ENCODE measurements around the gene IL3. TPM values are rescaled to one million over a fixed set of nuclear protein-coding genes. Genes with fewer than 3 reads are reported as not detected.

IL3 gene
- not detected for total RNA-seq

- Histone ChIP-seq H3K4me3 (no peak within 1 kb of the TSS), H3K27ac (no peak within 1 kb of the TSS), H3K9me3 (no peaks in the 10 kb centered on the region), H3K27me3 (no peaks in the 10 kb centered on the region), H3K4me1 (no peaks in the 10 kb centered on the region), H3K36me3 (no peaks in the 10 kb centered on the region)
- no peak for TF ChIP-seq POLR2A (IDR thresholded peaks at IDR 0.05)
- no peak for TF ChIP-seq CTCF (IDR thresholded peaks at IDR 0.05 in 4 of 5, conservative IDR thresholded peaks at IDR 0.05 in 1 of 5)
- ATAC-seq, result no peak
- intact Hi-C loops (cut with DNase I; ENCODE audit: low total_unique reads), result loop anchor here (5.0 kb wide), 2 partner anchors 48 to 248 kb away; partner anchors contain the start of gene ACSL6
- no peak for DNase-seq
- in situ Hi-C loops (cut with MboI; ENCODE audit: low sequenced_read_pairs in 4 of 4), result loop anchor here in 1 of 4 donors (10.0 kb wide), 1 partner anchor 466 kb away; no protein-coding TSS in a partner anchor
Measured at GRCh38 chr5:132060501-132061161, at the start of gene IL3. Gene IL3 (plus strand): TSS chr5:132060655. CDS start chr5:132060707, 52 bp downstream.

GRCh38 chr5:132010989-132011621 is 49.4 kb upstream of the IL3 start:
- Histone ChIP-seq H3K27ac (peak overlapping the region in 3 of 4 donors; percentile 45 to 50 (median 49)), H3K27me3 (no peaks in the 10 kb centered on the region), H3K9me3 (no peaks in the 10 kb centered on the region), H3K4me1 (peaks cover 27 to 30% of the 10 kb centered on the region in 2 donors), H3K36me3 (no peaks in the 10 kb centered on the region), H3K4me3 (peak overlapping the region; percentile 55 to 85 (median 60))
- intact Hi-C loops (cut with DNase I; ENCODE audit: low total_unique reads), result loop anchor here (5.0 kb wide), 1 partner anchor 51 kb away; the partner anchor contains the start of gene IL3
- no peak for TF ChIP-seq CTCF (IDR thresholded peaks at IDR 0.05 in 4 of 5, conservative IDR thresholded peaks at IDR 0.05 in 1 of 5)
- TF ChIP-seq POLR2A (IDR thresholded peaks at IDR 0.05), result no peak
- ATAC-seq, result peak in 1 of 2 donors; percentile 2
- DNase-seq, result peak; percentile 5 to 12
- in situ Hi-C loops (cut with MboI; ENCODE audit: low sequenced_read_pairs in 4 of 4), result no loop called here

DNA sequence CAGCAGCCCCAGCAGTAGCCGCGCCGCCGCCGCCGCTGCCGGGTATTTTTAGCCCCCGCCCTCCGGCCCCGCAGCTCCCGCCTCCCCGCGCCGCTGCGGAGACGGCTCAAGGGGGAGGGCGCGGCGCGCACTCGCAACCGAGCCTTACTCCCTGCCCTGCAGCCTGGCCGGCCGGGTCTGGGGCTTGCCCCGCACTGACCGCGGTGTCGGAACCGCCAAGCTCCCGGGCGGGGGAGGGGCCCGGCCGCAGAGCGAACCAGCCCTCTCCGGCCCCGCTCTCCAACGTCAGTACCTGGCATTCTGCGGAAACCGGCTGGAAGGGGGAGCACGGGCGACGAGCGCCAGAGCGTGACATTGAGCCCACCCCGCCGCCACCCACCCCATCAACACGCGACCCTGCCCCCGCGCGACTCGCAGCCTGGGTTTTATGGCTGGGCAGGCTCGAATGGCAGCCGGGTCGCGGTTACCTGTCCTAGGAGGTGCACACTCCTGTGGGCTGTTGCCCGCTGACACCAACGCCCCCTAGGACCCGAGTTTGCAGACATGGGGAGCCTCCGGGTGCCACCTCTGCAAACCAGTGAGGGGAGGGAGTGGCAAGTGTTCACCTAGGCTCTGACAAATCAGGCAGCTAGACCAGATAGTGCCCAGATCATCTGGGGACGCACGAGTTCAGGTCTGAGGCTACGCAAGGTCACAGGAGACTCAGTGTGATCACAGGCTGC is 48.7 kb upstream of the IL3 start, which contains the start of gene ACSL6:
ACSL6 (minus strand) TSS at position 37 of the 722 bp plus-strand sequence. CDS start 105 bp downstream, outside the sequence.
- Histone ChIP-seq H3K4me1 (peaks cover 27 to 30% of the 10 kb centered on the region in 2 donors), H3K27me3 (no peaks in the 10 kb centered on the region), H3K9me3 (no peaks in the 10 kb centered on the region), H3K27ac (peak within 1 kb of the TSS; percentile 17 to 50 (median 47)), H3K4me3 (peak within 1 kb of the TSS; percentile 55 to 85 (median 60)), H3K36me3 (no peaks in the 10 kb centered on the region)
- in situ Hi-C loops (cut with MboI; ENCODE audit: low sequenced_read_pairs in 4 of 4) (no loop called here), intact Hi-C loops (cut with DNase I; ENCODE audit: low total_unique reads) (loop anchor here (5.0 kb wide), 1 partner anchor 51 kb away; the partner anchor contains the start of gene IL3)
- no peak for TF ChIP-seq CTCF (IDR thresholded peaks at IDR 0.05 in 4 of 5, conservative IDR thresholded peaks at IDR 0.05 in 1 of 5)
- TF ChIP-seq POLR2A (IDR thresholded peaks at IDR 0.05), result no peak
- peak; percentile 1 to 25 for DNase-seq
- ATAC-seq, result peak; percentile 47

DNA sequence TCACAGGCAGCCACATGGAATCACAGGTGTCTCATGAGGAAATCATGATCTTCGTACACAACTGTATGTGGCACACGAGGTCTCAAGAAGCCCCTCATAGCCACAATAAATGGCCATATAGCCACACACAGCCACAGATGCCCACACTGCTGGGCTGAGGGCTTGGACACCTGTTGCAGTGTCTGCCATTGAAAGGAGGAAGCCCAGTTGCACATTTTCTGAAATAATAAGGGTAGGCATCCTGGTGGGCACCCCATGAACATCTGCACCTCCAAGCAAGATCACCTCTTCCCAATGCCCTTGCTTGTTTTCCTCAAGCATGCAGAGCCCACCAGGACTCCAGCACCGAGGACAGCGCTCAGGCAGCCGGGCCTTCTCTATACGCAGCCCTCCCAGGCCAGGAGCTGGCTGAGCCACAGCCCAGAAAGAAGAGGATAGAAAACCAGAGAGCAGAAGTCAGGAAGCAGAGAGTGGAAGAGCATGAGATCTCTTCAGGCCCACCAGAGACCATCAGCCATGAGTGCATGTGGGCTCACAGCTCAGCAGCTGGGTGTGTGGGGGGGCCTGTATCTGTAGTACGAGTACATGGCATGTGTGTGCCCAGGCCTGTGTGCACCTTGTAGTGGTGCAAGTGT is 48.0 kb upstream of the IL3 start:
- Histone ChIP-seq H3K4me3 (no peak overlapping the region), H3K36me3 (no peaks in the 10 kb centered on the region), H3K27me3 (no peaks in the 10 kb centered on the region), H3K27ac (peak overlapping the region in 2 of 4 donors; percentile 35 to 50), H3K4me1 (peaks cover 26 to 27% of the 10 kb centered on the region in 2 donors), H3K9me3 (no peaks in the 10 kb centered on the region)
- peak; percentile 1 to 12 for DNase-seq
- TF ChIP-seq POLR2A (IDR thresholded peaks at IDR 0.05), result no peak
- no peak for TF ChIP-seq CTCF (IDR thresholded peaks at IDR 0.05 in 4 of 5, conservative IDR thresholded peaks at IDR 0.05 in 1 of 5)
- in situ Hi-C loops (cut with MboI; ENCODE audit: low sequenced_read_pairs in 4 of 4) (no loop called here), intact Hi-C loops (cut with DNase I; ENCODE audit: low total_unique reads) (loop anchor here (5.0 kb wide), 1 partner anchor 50 kb away; the partner anchor contains the start of gene IL3)
- ATAC-seq, result no peak

All from gastrocnemius medialis (tissue), 4 donors.